Glutamatergic neuron (in vitro differentiated cells): ENCODE measurements around the gene OR7C2. TPM values are rescaled to one million over a fixed set of nuclear protein-coding genes. Genes with fewer than 3 reads are reported as not detected.
A peak's percentile ranks its signal among the peaks of the same experiment; 100 is the strongest.

Experiments
- DNase-seq: peaks from one replicate; pipeline ENCODE4 v3.0.0; 2022
- H3K27ac Mint-ChIP-seq: one replicate; pipeline ENCODE4 v1.8.0; 2020; ENCODE audit warnings: mild to moderate bottlenecking, mixed read lengths, inconsistent platforms; ENCODE audit not compliant: unreplicated experiment
- H3K27me3 Mint-ChIP-seq: one replicate; pipeline ENCODE4 v1.8.0; 2020; ENCODE audit warnings: mild to moderate bottlenecking, moderate library complexity, mixed read lengths, inconsistent platforms; ENCODE audit not compliant: unreplicated experiment
- H3K36me3 Mint-ChIP-seq: one replicate; pipeline ENCODE4 v1.8.0; 2020; ENCODE audit warnings: mild to moderate bottlenecking, mixed read lengths, inconsistent platforms; ENCODE audit not compliant: unreplicated experiment
- H3K4me1 Mint-ChIP-seq: one replicate; pipeline ENCODE4 v1.8.0; 2020; ENCODE audit warnings: mild to moderate bottlenecking, low read depth, mixed read lengths, inconsistent platforms; ENCODE audit not compliant: unreplicated experiment
- H3K4me3 Mint-ChIP-seq: one replicate; pipeline ENCODE4 v1.8.0; 2020; ENCODE audit warnings: mild to moderate bottlenecking, mixed read lengths, inconsistent platforms; ENCODE audit not compliant: unreplicated experiment
- H3K9me3 Mint-ChIP-seq: one replicate; pipeline ENCODE4 v1.8.0; 2020; ENCODE audit warnings: mild to moderate bottlenecking, moderate library complexity, mixed read lengths, inconsistent platforms; ENCODE audit not compliant: unreplicated experiment
- long read RNA-seq: library from polyadenylated mRNA; unstranded; transcript quantifications from one replicate; pipeline ENCODE4 v2.0.0, GENCODE V29; 2020; ENCODE audit not compliant: unreplicated experiment
- total RNA-seq: library from RNA; stranded (reverse); fragmentation: NEBNext Ultra II Directional; extraction: Animal tissue kit (Norgen Biotek cat#: 25700); gene quantifications from one replicate; pipeline ENCODE4 v1.2.1, GENCODE V29; 2021; ENCODE audit not compliant: unreplicated experiment
- TF ChIP-seq, protein P1 (sequence below): fragments of 200-600 bp; sonication (generic); IDR thresholded peaks from one replicate; pipeline ENCODE4 v1.5.0; 2021; ENCODE audit not compliant: partially characterized antibody, unreplicated experiment

Gene OR7C2
- not detected for total RNA-seq
- long read RNA-seq: 0 reads

DNA sequence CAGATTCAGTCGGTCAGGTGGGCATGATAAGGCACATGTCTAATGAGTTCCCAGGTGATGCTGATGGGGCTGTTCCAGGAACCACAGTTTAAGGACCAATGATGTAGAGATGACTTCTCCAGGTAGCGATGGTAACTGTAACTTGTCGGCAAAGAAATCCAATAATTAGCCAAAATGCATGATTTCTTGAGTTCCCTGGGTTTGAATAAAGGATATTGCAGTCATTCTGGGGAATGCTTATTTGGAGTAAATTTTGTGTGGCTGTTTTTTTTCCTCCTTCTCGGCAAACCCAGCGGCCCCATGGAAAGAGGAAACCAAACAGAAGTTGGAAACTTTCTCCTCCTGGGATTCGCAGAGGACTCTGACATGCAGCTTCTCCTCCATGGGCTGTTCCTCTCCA lies at the start of gene OR7C2:
OR7C2 (plus strand) TSS at position 301 of the 400 bp plus-strand sequence; CDS start at position 301, 0 bp downstream.
- H3K9me3 Mint-ChIP-seq: peaks cover 6% of the 10 kb centered on the region
- H3K36me3 Mint-ChIP-seq: no peaks in the 10 kb centered on the region

DNA sequence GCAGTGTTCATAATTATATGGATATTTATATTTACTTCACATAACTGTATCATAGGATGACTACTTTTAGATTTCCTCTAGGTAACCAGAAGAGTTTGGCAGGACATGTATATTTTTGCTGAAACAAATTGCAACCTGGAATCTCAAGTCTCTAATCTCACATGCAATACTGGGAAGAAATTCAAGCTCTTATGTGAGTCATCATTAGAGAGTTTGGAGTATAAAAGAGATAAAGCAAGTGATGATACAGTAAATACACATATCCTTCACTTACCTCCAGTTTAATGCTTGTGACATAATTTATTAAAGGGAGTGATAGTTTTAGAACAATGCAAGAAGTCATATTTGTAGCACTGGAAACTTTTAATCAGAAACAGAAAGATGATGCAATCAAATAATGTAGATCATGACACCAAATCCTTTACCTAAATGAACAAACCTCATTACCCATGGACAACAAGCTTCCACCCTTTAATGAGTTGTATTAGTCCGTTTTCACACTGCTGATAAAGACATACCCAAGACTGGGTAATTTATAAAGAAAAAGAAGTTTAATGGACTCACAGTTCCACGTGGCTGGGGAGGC lies 39.5 kb upstream of the OR7C2 start:
- Mint-ChIP-seq H3K27ac (no peak overlapping the region), H3K9me3 (no peaks in the 10 kb centered on the region), H3K36me3 (no peaks in the 10 kb centered on the region), H3K4me1 (no peaks in the 10 kb centered on the region), H3K4me3 (no peak overlapping the region), H3K27me3 (no peaks in the 10 kb centered on the region)
- TF ChIP-seq, protein P1, sequence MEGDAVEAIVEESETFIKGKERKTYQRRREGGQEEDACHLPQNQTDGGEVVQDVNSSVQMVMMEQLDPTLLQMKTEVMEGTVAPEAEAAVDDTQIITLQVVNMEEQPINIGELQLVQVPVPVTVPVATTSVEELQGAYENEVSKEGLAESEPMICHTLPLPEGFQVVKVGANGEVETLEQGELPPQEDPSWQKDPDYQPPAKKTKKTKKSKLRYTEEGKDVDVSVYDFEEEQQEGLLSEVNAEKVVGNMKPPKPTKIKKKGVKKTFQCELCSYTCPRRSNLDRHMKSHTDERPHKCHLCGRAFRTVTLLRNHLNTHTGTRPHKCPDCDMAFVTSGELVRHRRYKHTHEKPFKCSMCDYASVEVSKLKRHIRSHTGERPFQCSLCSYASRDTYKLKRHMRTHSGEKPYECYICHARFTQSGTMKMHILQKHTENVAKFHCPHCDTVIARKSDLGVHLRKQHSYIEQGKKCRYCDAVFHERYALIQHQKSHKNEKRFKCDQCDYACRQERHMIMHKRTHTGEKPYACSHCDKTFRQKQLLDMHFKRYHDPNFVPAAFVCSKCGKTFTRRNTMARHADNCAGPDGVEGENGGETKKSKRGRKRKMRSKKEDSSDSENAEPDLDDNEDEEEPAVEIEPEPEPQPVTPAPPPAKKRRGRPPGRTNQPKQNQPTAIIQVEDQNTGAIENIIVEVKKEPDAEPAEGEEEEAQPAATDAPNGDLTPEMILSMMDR: no peak
- DNase-seq: no peak

More for the DNA sequence above, at the start of gene OR7C2:
- DNase-seq: no peak
- no peaks in the 10 kb centered on the region for H3K4me1 Mint-ChIP-seq
- no peak within 1 kb of the TSS for H3K27ac Mint-ChIP-seq
- H3K27me3 Mint-ChIP-seq: no peaks in the 10 kb centered on the region
- TF ChIP-seq, protein P1: no peak
- H3K4me3 Mint-ChIP-seq: no peak within 1 kb of the TSS

- no peak for DNase-seq
- TF ChIP-seq, protein P1: no peak
- H3K36me3 Mint-ChIP-seq: no peaks in the 10 kb centered on the region
- H3K27ac Mint-ChIP-seq: no peak overlapping the region
- H3K27me3 Mint-ChIP-seq: peaks cover 2% of the 10 kb centered on the region
- H3K4me1 Mint-ChIP-seq: no peaks in the 10 kb centered on the region
- H3K4me3 Mint-ChIP-seq: no peak overlapping the region
- peaks cover 2% of the 10 kb centered on the region for H3K9me3 Mint-ChIP-seq
Measured at GRCh38 chr19:14906711-14907110, 34.6 kb upstream of the OR7C2 start.

DNA sequence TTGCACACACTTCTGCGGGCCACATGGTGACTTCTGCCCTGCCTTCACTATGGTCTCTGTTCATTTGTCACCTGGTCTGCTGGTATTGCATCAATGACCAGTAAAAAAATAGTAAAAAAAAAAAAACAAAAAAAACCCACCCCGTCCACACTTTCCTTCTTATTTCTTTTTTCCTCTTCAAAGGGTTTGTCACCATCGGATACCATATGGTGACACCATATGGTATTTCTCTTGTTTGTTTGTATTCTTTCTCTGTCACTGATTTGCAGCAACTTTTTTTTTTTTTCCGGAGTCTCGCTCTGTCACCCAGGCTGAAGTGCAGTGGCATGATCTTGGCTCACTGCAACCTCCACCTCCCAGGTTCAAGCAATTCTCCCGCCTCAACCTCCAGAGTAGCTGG lies 26.2 kb upstream of the OR7C2 start:
- TF ChIP-seq, protein P1: no peak
- peaks cover 8% of the 10 kb centered on the region for H3K27me3 Mint-ChIP-seq
- H3K4me1 Mint-ChIP-seq: peaks cover 11% of the 10 kb centered on the region
- DNase-seq: no peak
- no peak overlapping the region for H3K4me3 Mint-ChIP-seq
- H3K9me3 Mint-ChIP-seq: peaks cover 2% of the 10 kb centered on the region
- peaks cover 6% of the 10 kb centered on the region for H3K36me3 Mint-ChIP-seq
- no peak overlapping the region for H3K27ac Mint-ChIP-seq

- Mint-ChIP-seq H3K36me3 (peaks cover 6% of the 10 kb centered on the region), H3K27ac (no peak overlapping the region), H3K9me3 (peaks cover 2% of the 10 kb centered on the region), H3K27me3 (peaks cover 6% of the 10 kb centered on the region), H3K4me1 (peaks cover 11% of the 10 kb centered on the region), H3K4me3 (no peak overlapping the region)
- TF ChIP-seq, protein P1: peak; percentile 28
- DNase-seq: no peak
Measured at GRCh38 chr19:14916848-14917247, 24.4 kb upstream of the OR7C2 start.
